Measurements from ENCODE around the gene SIRPG. TPM values are rescaled to one million over a fixed set of nuclear protein-coding genes. Genes with fewer than 3 reads are reported as not detected.

SIRPG gene
- total and polyA plus RNA-seq, 4 donors, result 0.32 to 0.71 (median 0.42) TPM; not detected in 1

DNA sequence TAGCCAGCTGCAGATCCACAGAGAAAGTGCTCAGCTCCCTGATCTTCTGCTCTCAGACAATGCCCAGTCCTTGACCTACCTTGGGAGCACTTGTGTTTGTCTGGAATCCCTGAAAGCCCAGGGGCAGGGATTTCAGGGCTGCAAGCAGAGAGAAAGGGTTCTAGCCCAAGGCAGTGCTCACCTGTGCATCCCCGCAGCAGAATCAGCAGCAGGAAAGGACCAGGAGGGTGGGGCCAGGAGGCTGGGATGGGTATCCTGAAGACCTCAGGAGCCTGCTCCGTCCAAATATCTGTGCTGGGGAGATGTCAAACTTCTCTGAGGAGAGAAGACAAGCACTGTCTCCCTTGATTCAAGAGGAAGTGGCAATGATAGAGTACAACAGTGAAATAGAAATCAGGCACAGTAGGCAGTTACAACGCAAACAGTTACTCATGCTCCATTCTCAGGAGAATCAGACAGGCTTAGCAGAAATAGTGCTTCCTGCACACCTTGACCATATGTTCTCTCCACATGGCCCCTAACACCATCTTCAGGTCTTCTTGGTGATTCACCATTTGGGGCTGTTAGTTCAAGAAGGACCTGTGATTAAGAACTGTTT is 28.7 kb upstream of the SIRPG start:
- H3K4me1 ChIP-seq (ENCODE audit: control insufficient read depth in 4 of 4, insufficient read depth in 4 of 4, low read length in 3 of 4), result no peaks in the 10 kb centered on the region
- peaks cover 0 to 4% (median 0%) of the 10 kb centered on the region in 4 donors for H3K27me3 ChIP-seq (ENCODE audit: control insufficient read depth in 4 of 4, insufficient read depth in 4 of 4, low read length in 3 of 4)
- WGBS, result 54% methylated on average over 3 of the region's 3 CpGs
- no peak overlapping the region for H3K9ac ChIP-seq (ENCODE audit: low read depth in 1 of 2, low read length in 2 of 2)
- TF ChIP-seq RAD21 (IDR thresholded peaks at IDR 0.05), result no peak
- TF ChIP-seq, protein P1, sequence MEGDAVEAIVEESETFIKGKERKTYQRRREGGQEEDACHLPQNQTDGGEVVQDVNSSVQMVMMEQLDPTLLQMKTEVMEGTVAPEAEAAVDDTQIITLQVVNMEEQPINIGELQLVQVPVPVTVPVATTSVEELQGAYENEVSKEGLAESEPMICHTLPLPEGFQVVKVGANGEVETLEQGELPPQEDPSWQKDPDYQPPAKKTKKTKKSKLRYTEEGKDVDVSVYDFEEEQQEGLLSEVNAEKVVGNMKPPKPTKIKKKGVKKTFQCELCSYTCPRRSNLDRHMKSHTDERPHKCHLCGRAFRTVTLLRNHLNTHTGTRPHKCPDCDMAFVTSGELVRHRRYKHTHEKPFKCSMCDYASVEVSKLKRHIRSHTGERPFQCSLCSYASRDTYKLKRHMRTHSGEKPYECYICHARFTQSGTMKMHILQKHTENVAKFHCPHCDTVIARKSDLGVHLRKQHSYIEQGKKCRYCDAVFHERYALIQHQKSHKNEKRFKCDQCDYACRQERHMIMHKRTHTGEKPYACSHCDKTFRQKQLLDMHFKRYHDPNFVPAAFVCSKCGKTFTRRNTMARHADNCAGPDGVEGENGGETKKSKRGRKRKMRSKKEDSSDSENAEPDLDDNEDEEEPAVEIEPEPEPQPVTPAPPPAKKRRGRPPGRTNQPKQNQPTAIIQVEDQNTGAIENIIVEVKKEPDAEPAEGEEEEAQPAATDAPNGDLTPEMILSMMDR (IDR thresholded peaks at IDR 0.05; ENCODE audit: low read depth, low read length, missing input control), result no peak
- no peak for TF ChIP-seq NR2F2 (IDR thresholded peaks at IDR 0.05)
- no peak for TF ChIP-seq JUND (IDR thresholded peaks at IDR 0.05)
- TF ChIP-seq EGR1 (IDR thresholded peaks at IDR 0.05; ENCODE audit: low read depth in 2 of 2), result no peak
- H3K27ac ChIP-seq (ENCODE audit: low read depth in 1 of 2, low read length in 2 of 2), result no peak overlapping the region
- H3K4me3 ChIP-seq (ENCODE audit: low read depth in 1 of 3, low read length in 3 of 3), result no peak overlapping the region
- DNase-seq (ENCODE audit: low spot score), result no peak
- peaks cover 0 to under 1% (median 0%) of the 10 kb centered on the region in 4 donors for H3K9me3 ChIP-seq (ENCODE audit: control insufficient read depth in 4 of 4, low read length in 3 of 4)
- no peaks in the 10 kb centered on the region for H3K36me3 ChIP-seq (ENCODE audit: control insufficient read depth in 4 of 4, insufficient read depth in 3 of 4, low read depth in 1 of 4, low read length in 3 of 4)

DNA sequence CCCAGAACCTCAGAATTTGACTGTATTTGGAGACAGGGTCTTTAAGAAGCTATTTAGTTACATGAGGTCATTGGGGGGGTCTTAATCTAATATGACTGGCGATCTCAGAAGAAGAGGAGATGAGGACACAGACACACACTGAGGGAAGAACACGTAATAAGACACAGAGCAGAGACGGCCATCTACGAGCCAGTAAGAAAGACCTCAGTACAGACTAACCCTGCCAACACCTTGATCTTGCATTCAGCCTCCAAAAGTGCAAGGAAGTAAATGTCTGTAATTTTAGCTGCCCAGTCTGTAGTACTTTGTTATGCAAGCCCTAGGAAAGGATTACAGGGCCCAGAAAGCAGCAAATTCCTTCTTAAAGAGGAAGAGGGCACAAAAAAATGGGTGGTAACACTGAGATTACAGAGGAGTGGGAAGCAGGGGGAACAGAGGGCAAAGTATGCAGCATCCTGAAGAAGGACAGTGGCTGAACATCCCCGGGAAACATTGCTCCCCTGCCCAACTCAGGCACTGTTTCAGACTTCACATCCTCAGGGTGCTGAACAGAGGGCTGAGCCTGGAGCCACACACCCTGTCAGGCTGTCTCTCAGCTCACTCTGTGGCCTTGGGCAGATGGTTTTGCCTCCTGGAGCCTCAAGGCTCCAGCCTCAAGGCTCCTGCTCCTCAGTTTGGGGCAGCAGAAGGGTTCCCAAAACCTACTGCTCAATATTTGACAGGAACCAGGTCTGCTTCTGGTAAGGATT is 27.9 kb upstream of the SIRPG start:
- no peak overlapping the region for H3K4me3 ChIP-seq (ENCODE audit: low read depth in 1 of 3, low read length in 3 of 3)

More for the DNA sequence above, 27.9 kb upstream of the SIRPG start:
- Histone ChIP-seq H3K9me3 (ENCODE audit: control insufficient read depth in 4 of 4, low read length in 3 of 4) (no peaks in the 10 kb centered on the region), H3K4me1 (ENCODE audit: control insufficient read depth in 4 of 4, insufficient read depth in 4 of 4, low read length in 3 of 4) (no peaks in the 10 kb centered on the region), H3K27me3 (ENCODE audit: control insufficient read depth in 4 of 4, insufficient read depth in 4 of 4, low read length in 3 of 4) (peaks cover 0 to 4% (median 0%) of the 10 kb centered on the region in 4 donors), H3K27ac (ENCODE audit: low read depth in 1 of 2, low read length in 2 of 2) (no peak overlapping the region), H3K36me3 (ENCODE audit: control insufficient read depth in 4 of 4, insufficient read depth in 3 of 4, low read depth in 1 of 4, low read length in 3 of 4) (no peaks in the 10 kb centered on the region), H3K9ac (ENCODE audit: low read depth in 1 of 2, low read length in 2 of 2) (no peak overlapping the region)
- 79% methylated on average over 5 of the region's 5 CpGs for WGBS
- DNase-seq (ENCODE audit: low spot score), result no peak
- TF ChIP-seq, protein P2, sequence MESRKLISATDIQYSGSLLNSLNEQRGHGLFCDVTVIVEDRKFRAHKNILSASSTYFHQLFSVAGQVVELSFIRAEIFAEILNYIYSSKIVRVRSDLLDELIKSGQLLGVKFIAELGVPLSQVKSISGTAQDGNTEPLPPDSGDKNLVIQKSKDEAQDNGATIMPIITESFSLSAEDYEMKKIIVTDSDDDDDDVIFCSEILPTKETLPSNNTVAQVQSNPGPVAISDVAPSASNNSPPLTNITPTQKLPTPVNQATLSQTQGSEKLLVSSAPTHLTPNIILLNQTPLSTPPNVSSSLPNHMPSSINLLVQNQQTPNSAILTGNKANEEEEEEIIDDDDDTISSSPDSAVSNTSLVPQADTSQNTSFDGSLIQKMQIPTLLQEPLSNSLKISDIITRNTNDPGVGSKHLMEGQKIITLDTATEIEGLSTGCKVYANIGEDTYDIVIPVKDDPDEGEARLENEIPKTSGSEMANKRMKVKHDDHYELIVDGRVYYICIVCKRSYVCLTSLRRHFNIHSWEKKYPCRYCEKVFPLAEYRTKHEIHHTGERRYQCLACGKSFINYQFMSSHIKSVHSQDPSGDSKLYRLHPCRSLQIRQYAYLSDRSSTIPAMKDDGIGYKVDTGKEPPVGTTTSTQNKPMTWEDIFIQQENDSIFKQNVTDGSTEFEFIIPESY (IDR thresholded peaks at IDR 0.05), result no peak
- TF ChIP-seq, protein P3, sequence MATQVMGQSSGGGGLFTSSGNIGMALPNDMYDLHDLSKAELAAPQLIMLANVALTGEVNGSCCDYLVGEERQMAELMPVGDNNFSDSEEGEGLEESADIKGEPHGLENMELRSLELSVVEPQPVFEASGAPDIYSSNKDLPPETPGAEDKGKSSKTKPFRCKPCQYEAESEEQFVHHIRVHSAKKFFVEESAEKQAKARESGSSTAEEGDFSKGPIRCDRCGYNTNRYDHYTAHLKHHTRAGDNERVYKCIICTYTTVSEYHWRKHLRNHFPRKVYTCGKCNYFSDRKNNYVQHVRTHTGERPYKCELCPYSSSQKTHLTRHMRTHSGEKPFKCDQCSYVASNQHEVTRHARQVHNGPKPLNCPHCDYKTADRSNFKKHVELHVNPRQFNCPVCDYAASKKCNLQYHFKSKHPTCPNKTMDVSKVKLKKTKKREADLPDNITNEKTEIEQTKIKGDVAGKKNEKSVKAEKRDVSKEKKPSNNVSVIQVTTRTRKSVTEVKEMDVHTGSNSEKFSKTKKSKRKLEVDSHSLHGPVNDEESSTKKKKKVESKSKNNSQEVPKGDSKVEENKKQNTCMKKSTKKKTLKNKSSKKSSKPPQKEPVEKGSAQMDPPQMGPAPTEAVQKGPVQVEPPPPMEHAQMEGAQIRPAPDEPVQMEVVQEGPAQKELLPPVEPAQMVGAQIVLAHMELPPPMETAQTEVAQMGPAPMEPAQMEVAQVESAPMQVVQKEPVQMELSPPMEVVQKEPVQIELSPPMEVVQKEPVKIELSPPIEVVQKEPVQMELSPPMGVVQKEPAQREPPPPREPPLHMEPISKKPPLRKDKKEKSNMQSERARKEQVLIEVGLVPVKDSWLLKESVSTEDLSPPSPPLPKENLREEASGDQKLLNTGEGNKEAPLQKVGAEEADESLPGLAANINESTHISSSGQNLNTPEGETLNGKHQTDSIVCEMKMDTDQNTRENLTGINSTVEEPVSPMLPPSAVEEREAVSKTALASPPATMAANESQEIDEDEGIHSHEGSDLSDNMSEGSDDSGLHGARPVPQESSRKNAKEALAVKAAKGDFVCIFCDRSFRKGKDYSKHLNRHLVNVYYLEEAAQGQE (IDR thresholded peaks at IDR 0.05), result no peak
- no peak for TF ChIP-seq YY1 (IDR thresholded peaks at IDR 0.05)
- TF ChIP-seq FOXA1 (IDR thresholded peaks at IDR 0.05), result no peak
- no peak for TF ChIP-seq RAD21 (IDR thresholded peaks at IDR 0.05)
- TF ChIP-seq, protein P4, sequence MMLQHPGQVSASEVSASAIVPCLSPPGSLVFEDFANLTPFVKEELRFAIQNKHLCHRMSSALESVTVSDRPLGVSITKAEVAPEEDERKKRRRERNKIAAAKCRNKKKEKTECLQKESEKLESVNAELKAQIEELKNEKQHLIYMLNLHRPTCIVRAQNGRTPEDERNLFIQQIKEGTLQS (IDR thresholded peaks at IDR 0.05), result no peak
- no peak for TF ChIP-seq FOXA2 (IDR thresholded peaks at IDR 0.05)
- TF ChIP-seq, protein P5, sequence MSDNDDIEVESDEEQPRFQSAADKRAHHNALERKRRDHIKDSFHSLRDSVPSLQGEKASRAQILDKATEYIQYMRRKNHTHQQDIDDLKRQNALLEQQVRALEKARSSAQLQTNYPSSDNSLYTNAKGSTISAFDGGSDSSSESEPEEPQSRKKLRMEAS (IDR thresholded peaks at IDR 0.05), result no peak
- TF ChIP-seq GABPA (IDR thresholded peaks at IDR 0.05 in 1 of 2, conservative IDR thresholded peaks at IDR 0.05 in 1 of 2), result no peak
- TF ChIP-seq, protein P1 (IDR thresholded peaks at IDR 0.05; ENCODE audit: low read depth, low read length, missing input control), result no peak
- no peak for TF ChIP-seq TAF1 (conservative IDR thresholded peaks at IDR 0.05)
- TF ChIP-seq NR2F2 (IDR thresholded peaks at IDR 0.05), result no peak
- TF ChIP-seq RXRA (IDR thresholded peaks at IDR 0.05), result no peak
- TF ChIP-seq EGR1 (IDR thresholded peaks at IDR 0.05; ENCODE audit: low read depth in 2 of 2), result no peak
- no peak for TF ChIP-seq JUND (IDR thresholded peaks at IDR 0.05)

Measured in liver (tissue), 9 donors.